Globus pallidus (tissue), 1 donor: ENCODE measurements around the gene CDHR1.

Source experiments
- DNase-seq: peaks from one replicate; pipeline ENCODE4 v3.0.0-alpha.2; 2015; ENCODE audit warnings: low spot score

CDHR1 gene

GRCh38 chr10:84201244-84201606 lies 6.9 kb downstream of the CDHR1 start:
- no peak for DNase-seq

- no peak for DNase-seq
These were observed 7.3 kb downstream of the CDHR1 start for GRCh38 chr10:84201682-84202081.

- DNase-seq, result no peak
These were observed 8.0 kb downstream of the CDHR1 start for GRCh38 chr10:84202349-84202748.

- DNase-seq, result no peak
These were observed 9.8 kb downstream of the CDHR1 start for GRCh38 chr10:84204122-84204521.

- no peak for DNase-seq
These were observed 10.3 kb downstream of the CDHR1 start for GRCh38 chr10:84204610-84205009.

- peak; percentile 60 for DNase-seq
These were observed 10.9 kb downstream of the CDHR1 start for GRCh38 chr10:84205049-84205852.

- DNase-seq, result no peak
These were observed 11.7 kb downstream of the CDHR1 start for GRCh38 chr10:84205853-84206525.

- no peak for DNase-seq
These were observed 13.7 kb downstream of the CDHR1 start for GRCh38 chr10:84208023-84208422.

GRCh38 chr10:84211566-84211965 lies 17.2 kb downstream of the CDHR1 start:
- no peak for DNase-seq

- DNase-seq, result no peak
These were observed 17.7 kb downstream of the CDHR1 start for GRCh38 chr10:84212014-84212413.

GRCh38 chr10:84213076-84213475 lies 18.7 kb downstream of the CDHR1 start:
- no peak for DNase-seq

GRCh38 chr10:84214046-84214572 lies 19.8 kb downstream of the CDHR1 start:
- no peak for DNase-seq

GRCh38 chr10:84214612-84215235 lies 20.4 kb downstream of the CDHR1 start:
- DNase-seq, result no peak

GRCh38 chr10:84216834-84217233 lies 22.5 kb downstream of the CDHR1 start:
- no peak for DNase-seq

- no peak for DNase-seq
These were observed 23.4 kb downstream of the CDHR1 start for GRCh38 chr10:84217746-84218145.

- DNase-seq, result no peak
These were observed 27.6 kb downstream of the CDHR1 start for GRCh38 chr10:84221916-84222315.

GRCh38 chr10:84224411-84225028 lies 30.2 kb downstream of the CDHR1 start:
- no peak for DNase-seq

GRCh38 chr10:84225427-84226173 lies 31.3 kb downstream of the CDHR1 start, which contains the start of gene LRIT2:
LRIT2 (minus strand) TSS chr10:84225544; CDS start chr10:84225520, 24 bp downstream.
- no peak for DNase-seq

GRCh38 chr10:84226616-84227015 lies 32.3 kb downstream of the CDHR1 start:
- no peak for DNase-seq

- no peak for DNase-seq
These were observed 33.5 kb downstream of the CDHR1 start for GRCh38 chr10:84227810-84228209.

- DNase-seq, result no peak
These were observed 36.0 kb downstream of the CDHR1 start for GRCh38 chr10:84230359-84230758.

- no peak for DNase-seq
These were observed 38.0 kb downstream of the CDHR1 start for GRCh38 chr10:84232376-84232775.
